ENCODE measurements around the gene B3GALT6. TPM values are rescaled to one million over a fixed set of nuclear protein-coding genes. Genes with fewer than 3 reads are reported as not detected.
A peak's percentile ranks its signal among the peaks of the same experiment; 100 is the strongest.

B3GALT6 gene
- total RNA-seq, 1 experiment from 2014 or later, result 27.1 TPM

DNA sequence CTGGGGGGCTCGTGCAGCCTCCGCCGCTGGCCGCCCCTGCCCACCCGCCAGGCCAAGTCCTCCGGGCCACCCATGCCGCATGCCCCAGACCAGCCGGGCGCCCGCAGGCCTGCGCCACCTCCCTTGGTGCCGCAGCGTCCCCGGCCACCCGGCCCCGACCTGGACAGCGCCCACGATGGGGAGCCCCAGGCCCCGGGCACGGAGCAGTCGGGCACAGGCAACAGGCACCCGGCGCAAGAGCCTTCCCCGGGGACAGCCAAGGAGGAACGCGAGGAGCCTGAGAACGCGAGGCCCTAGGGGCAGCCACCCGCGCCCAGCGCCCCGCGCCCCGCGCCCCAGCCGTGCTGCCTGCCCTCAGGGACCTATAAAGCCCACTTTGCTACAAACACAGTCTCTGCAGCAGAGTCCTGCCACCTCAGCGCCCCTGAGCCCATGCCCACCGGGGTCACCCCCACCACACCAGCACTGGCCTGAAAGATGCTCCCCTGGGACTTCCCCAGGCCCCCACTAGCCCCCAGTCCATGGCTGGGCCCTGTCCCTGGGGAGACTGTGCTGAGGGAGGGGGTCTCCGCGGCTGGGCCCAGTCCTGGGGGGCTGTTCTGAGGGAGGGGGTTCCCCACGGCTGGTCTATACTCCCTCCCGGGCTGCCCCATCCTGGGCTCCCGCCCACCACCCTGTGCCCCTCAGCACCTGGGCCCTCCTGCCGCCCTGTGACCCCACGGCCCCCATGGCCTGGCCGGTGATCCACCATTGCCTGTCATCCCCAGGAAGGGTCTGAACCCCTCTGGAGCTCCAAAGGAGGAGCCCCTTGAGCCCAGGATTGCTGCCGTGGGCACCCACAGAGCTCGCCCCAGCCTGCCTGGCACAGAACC is 34.2 kb upstream of the B3GALT6 start:
- H2BK5ac ChIP-seq (ENCODE audit: insufficient read length, low read length), result no peak overlapping the region
- no peak overlapping the region for H3K9ac ChIP-seq (ENCODE audit: extremely low read depth, insufficient read length, low read length)
- no peak overlapping the region for H2BK120ac ChIP-seq (ENCODE audit: low read depth, low read length, poor library complexity, severe bottlenecking)
- H3K79me1 ChIP-seq (ENCODE audit: insufficient read depth, low read depth, low read length, poor library complexity, severe bottlenecking), result no peaks in the 10 kb centered on the region
- Mint-ChIP-seq H3K27ac (no peak overlapping the region), H3K4me1 (peaks cover 3 to 4% of the 10 kb centered on the region in 2 experiments; a peak in 3 of 4 replicates), H3K27me3 (ENCODE audit: low read depth) (peaks cover 36% of the 10 kb centered on the region), H3K4me3 (no peak overlapping the region), H3K9me3 (peaks cover 15 to 25% of the 10 kb centered on the region in 2 experiments), H3K36me3 (ENCODE audit: insufficient read depth in 1 of 3, low read depth in 3 of 3) (no peaks in the 10 kb centered on the region)
- H3K4me1 ChIP-seq (ENCODE audit: insufficient read depth, low read length), result no peaks in the 10 kb centered on the region
- TF ChIP-seq, protein P1, sequence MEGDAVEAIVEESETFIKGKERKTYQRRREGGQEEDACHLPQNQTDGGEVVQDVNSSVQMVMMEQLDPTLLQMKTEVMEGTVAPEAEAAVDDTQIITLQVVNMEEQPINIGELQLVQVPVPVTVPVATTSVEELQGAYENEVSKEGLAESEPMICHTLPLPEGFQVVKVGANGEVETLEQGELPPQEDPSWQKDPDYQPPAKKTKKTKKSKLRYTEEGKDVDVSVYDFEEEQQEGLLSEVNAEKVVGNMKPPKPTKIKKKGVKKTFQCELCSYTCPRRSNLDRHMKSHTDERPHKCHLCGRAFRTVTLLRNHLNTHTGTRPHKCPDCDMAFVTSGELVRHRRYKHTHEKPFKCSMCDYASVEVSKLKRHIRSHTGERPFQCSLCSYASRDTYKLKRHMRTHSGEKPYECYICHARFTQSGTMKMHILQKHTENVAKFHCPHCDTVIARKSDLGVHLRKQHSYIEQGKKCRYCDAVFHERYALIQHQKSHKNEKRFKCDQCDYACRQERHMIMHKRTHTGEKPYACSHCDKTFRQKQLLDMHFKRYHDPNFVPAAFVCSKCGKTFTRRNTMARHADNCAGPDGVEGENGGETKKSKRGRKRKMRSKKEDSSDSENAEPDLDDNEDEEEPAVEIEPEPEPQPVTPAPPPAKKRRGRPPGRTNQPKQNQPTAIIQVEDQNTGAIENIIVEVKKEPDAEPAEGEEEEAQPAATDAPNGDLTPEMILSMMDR (conservative IDR thresholded peaks at IDR 0.05), result no peak
- no peak overlapping the region for H3T11ph ChIP-seq (ENCODE audit: low read length)
- H3K4ac ChIP-seq (ENCODE audit: low read depth, low read length), result no peak overlapping the region
- no CpG with 5 or more reads among the region's 48 CpGs for WGBS (ENCODE audit: extremely low coverage, insufficient read length, low lambda C conversion rate)
- H2AFZ ChIP-seq (ENCODE audit: low read length), result no peak overlapping the region
- H3K23me2 ChIP-seq (ENCODE audit: insufficient read length, low read depth, low read length, poor library complexity, severe bottlenecking), result no peaks in the 10 kb centered on the region
- no peaks in the 10 kb centered on the region for H3K9me3 ChIP-seq (ENCODE audit: control insufficient read depth, low read depth, low read length)
- H2BK12ac ChIP-seq (ENCODE audit: insufficient read length, low read depth, low read length), result no peak overlapping the region
- DNase-seq, result peak; percentile 25
- H2BK15ac ChIP-seq (ENCODE audit: low read depth, low read length), result no peak overlapping the region
- no peak overlapping the region for H3K18ac ChIP-seq (ENCODE audit: insufficient read length, low read depth, low read length)
- no peak overlapping the region for H2BK20ac ChIP-seq (ENCODE audit: low read depth, low read length, poor library complexity, severe bottlenecking)
- H3K79me2 ChIP-seq (ENCODE audit: insufficient read depth, low read length), result no peaks in the 10 kb centered on the region
- no peak overlapping the region for H3K27ac ChIP-seq (ENCODE audit: insufficient read length, low read depth, low read length)
- H2AK5ac ChIP-seq (ENCODE audit: insufficient read length, low read length), result no peak overlapping the region
- no peak overlapping the region for H4K5ac ChIP-seq (ENCODE audit: insufficient read length, low read depth, low read length)
- H3K14ac ChIP-seq (ENCODE audit: insufficient read depth, low read length), result no peak overlapping the region
- H4K8ac ChIP-seq (replicated peaks; ENCODE audit: insufficient read length, low read depth, low read length), result no peak overlapping the region
- no peak overlapping the region for H3K56ac ChIP-seq (ENCODE audit: insufficient read length, low read depth, low read length)
- H3K27me3 ChIP-seq (ENCODE audit: insufficient read depth, low read length), result no peaks in the 10 kb centered on the region
- no peak overlapping the region for H3K4me2 ChIP-seq (ENCODE audit: insufficient read depth, insufficient read length, low read length)
- no peaks in the 10 kb centered on the region for H4K20me1 ChIP-seq (ENCODE audit: control insufficient read depth, insufficient read depth, insufficient read length)
- no peak overlapping the region for H4K91ac ChIP-seq (ENCODE audit: insufficient read length, low read depth, low read length)
- H3K23ac ChIP-seq (ENCODE audit: insufficient read length, low read depth, low read length), result no peak overlapping the region

All from H9 (cell line).